HCEC 1CT (cell line): ENCODE results near the gene MYO1E.

Source experiments
- DNase-seq: peaks from one replicate; pipeline ENCODE4 v3.0.0-alpha.2; 2017

MYO1E gene

GRCh38 chr15:59221511-59222505, 150.9 kb downstream of the MYO1E start:
- peak; percentile 98 for DNase-seq

GRCh38 chr15:59218710-59219109, 154.0 kb downstream of the MYO1E start:
- no peak for DNase-seq

GRCh38 chr15:59217876-59218498, 154.7 kb downstream of the MYO1E start:
- no peak for DNase-seq

- no peak for DNase-seq
Measured at GRCh38 chr15:59216911-59217310, 155.8 kb downstream of the MYO1E start.

- DNase-seq = no peak
Measured at GRCh38 chr15:59210186-59210585, 162.5 kb downstream of the MYO1E start.

- DNase-seq = no peak
Measured at GRCh38 chr15:59208613-59209249, 163.9 kb downstream of the MYO1E start.

GRCh38 chr15:59206623-59207183, 166.0 kb downstream of the MYO1E start, which contains the start of gene LDHAL6B:
Gene LDHAL6B (plus strand): TSS chr15:59206843. CDS start chr15:59206941, 98 bp downstream.
- DNase-seq = no peak

- DNase-seq = no peak
Measured at GRCh38 chr15:59205839-59206622, 166.6 kb downstream of the MYO1E start.

- DNase-seq = no peak
Measured at GRCh38 chr15:59203657-59204056, 169.0 kb downstream of the MYO1E start.

- DNase-seq = no peak
Measured at GRCh38 chr15:59203008-59203407, 169.7 kb downstream of the MYO1E start.

GRCh38 chr15:59200560-59200959, 172.1 kb downstream of the MYO1E start:
- DNase-seq = peak; percentile 11

GRCh38 chr15:59199626-59200465, 172.8 kb downstream of the MYO1E start:
- DNase-seq = peak; percentile 88

- DNase-seq = no peak
Measured at GRCh38 chr15:59197454-59197853, 175.2 kb downstream of the MYO1E start.

- DNase-seq = no peak
Measured at GRCh38 chr15:59196416-59196815, 176.3 kb downstream of the MYO1E start.

GRCh38 chr15:59194639-59195325, 177.9 kb downstream of the MYO1E start:
- no peak for DNase-seq

- peak; percentile 98 for DNase-seq
Measured at GRCh38 chr15:59191855-59192237, 180.8 kb downstream of the MYO1E start.

- DNase-seq = no peak
Measured at GRCh38 chr15:59190291-59190690, 182.4 kb downstream of the MYO1E start.

GRCh38 chr15:59189241-59189640, 183.4 kb downstream of the MYO1E start:
- DNase-seq = no peak

GRCh38 chr15:59186501-59186900, 186.2 kb downstream of the MYO1E start:
- DNase-seq = peak; percentile 70

- DNase-seq = no peak
Measured at GRCh38 chr15:59185725-59186124, 186.9 kb downstream of the MYO1E start.
